DOHH2 (cell line): Measurements from ENCODE around the gene RIPOR3.
"Not testable (repeated sequence)": the region's sequence is repeated elsewhere in the genome, so short reads cannot be mapped to it uniquely, and the experiment has no call there.

Source experiments
- H3F3A ChIP-seq: fragments of 200-600 bp; sonication (generic), shearing (Covaris generic); 2 replicates; pipeline ENCODE4 v1.6.0; 2016; ENCODE audit warnings: antibody characterized with exemption, mild to moderate bottlenecking; ENCODE audit not compliant: control insufficient read depth, insufficient read depth
- H3K27ac ChIP-seq: fragments of 200-600 bp; sonication (generic); 2 replicates; pipeline ENCODE4 v1.5.1; 2014; ENCODE audit warnings: low read depth, mild to moderate bottlenecking, low read length, moderate library complexity
- H3K27me3 ChIP-seq: fragments of 200-600 bp; sonication (generic); 2 replicates; pipeline ENCODE4 v1.6.1; 2014; ENCODE audit warnings: mild to moderate bottlenecking, low read length, mixed read lengths; ENCODE audit not compliant: control insufficient read depth
- H3K36me3 ChIP-seq: fragments of 200-600 bp; sonication (generic); 2 replicates; pipeline ENCODE4 v1.6.1; 2014; ENCODE audit warnings: mild to moderate bottlenecking, low read length, moderate library complexity, mixed read lengths; ENCODE audit not compliant: control insufficient read depth
- H3K4me1 ChIP-seq: fragments of 200-600 bp; sonication (generic); 2 replicates; pipeline ENCODE4 v1.6.1; 2014; ENCODE audit warnings: mild to moderate bottlenecking, low read length, mixed read lengths; ENCODE audit not compliant: control insufficient read depth
- H3K4me2 ChIP-seq: fragments of 200-600 bp; sonication (generic); 2 replicates; pipeline ENCODE4 v1.6.0; 2014; ENCODE audit warnings: mild to moderate bottlenecking, low read length, moderate library complexity
- H3K4me3 ChIP-seq: fragments of 200-600 bp; sonication (generic); 2 replicates; pipeline ENCODE4 v1.5.1; 2014; ENCODE audit warnings: mild to moderate bottlenecking, low read length, mixed read lengths
- H3K79me2 ChIP-seq: fragments of 200-600 bp; sonication (generic); 2 replicates; pipeline ENCODE4 v1.6.1; 2014; ENCODE audit warnings: mild to moderate bottlenecking, low read length, mixed read lengths; ENCODE audit not compliant: control insufficient read depth
- H3K9me2 ChIP-seq: fragments of 200-600 bp; sonication (generic); replicated peaks from 2 replicates; pipeline ENCODE4 v1.6.1; 2014; ENCODE audit warnings: mild to moderate bottlenecking, low read length, mixed read lengths; ENCODE audit not compliant: control insufficient read depth
- H3K9me3 ChIP-seq: fragments of 200-600 bp; sonication (generic); 2 replicates; pipeline ENCODE4 v1.6.1; 2014; ENCODE audit warnings: antibody characterized with exemption, low read length, mixed read lengths; ENCODE audit not compliant: control insufficient read depth, insufficient read depth
- H4K20me1 ChIP-seq: fragments of 200-600 bp; sonication (generic); 2 replicates; pipeline ENCODE4 v1.6.0; 2014; ENCODE audit warnings: low read depth, mild to moderate bottlenecking, antibody characterized with exemption, low read length, moderate library complexity; ENCODE audit not compliant: control insufficient read depth, insufficient read depth
- EZH2phosphoT487 ChIP-seq: fragments of 200-600 bp; sonication (generic); IDR thresholded peaks from 2 replicates; pipeline ENCODE4 v1.6.1; 2017; ENCODE audit warnings: borderline replicate concordance, mild to moderate bottlenecking, antibody characterized with exemption, low read length, moderate library complexity, mixed read lengths
- TF ChIP-seq, protein P1 (sequence below): fragments of 200-600 bp; sonication (generic); IDR thresholded peaks from one replicate; pipeline ENCODE4 v1.5.1; 2014; ENCODE audit warnings: antibody characterized with exemption, mild to moderate bottlenecking, low read depth, low read length; ENCODE audit not compliant: poor library complexity, severe bottlenecking

The RIPOR3 gene

DNA sequence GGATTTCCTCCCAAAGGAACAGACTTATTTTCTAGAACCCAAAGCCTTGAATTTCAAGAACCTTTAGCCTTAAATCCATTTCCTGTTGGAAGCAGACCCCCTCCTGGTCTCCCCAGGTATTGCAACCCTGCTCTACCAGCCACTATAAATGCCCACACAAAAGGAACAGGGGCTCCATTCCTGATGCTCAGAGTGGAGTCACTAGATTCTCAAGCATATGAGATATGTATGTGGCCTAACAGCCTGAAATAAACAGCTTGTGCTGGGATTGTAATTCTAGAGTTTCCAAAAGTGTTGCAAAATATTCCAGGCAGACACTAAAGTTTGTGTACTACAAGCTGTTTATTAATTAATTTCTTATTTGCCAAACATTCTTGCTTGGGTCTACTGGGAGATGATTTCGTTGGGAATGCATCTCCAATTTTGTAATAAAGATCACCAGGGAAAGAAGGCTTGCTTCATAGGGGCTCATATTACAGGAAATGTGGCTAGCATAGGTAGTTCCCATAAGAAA, 44.8 kb downstream of the RIPOR3 start:
- TF ChIP-seq, protein P1, sequence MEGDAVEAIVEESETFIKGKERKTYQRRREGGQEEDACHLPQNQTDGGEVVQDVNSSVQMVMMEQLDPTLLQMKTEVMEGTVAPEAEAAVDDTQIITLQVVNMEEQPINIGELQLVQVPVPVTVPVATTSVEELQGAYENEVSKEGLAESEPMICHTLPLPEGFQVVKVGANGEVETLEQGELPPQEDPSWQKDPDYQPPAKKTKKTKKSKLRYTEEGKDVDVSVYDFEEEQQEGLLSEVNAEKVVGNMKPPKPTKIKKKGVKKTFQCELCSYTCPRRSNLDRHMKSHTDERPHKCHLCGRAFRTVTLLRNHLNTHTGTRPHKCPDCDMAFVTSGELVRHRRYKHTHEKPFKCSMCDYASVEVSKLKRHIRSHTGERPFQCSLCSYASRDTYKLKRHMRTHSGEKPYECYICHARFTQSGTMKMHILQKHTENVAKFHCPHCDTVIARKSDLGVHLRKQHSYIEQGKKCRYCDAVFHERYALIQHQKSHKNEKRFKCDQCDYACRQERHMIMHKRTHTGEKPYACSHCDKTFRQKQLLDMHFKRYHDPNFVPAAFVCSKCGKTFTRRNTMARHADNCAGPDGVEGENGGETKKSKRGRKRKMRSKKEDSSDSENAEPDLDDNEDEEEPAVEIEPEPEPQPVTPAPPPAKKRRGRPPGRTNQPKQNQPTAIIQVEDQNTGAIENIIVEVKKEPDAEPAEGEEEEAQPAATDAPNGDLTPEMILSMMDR = peak; percentile 42
- no peak for TF ChIP-seq EZH2phosphoT487
- no peaks in the 10 kb centered on the region for H3F3A ChIP-seq
- no peak overlapping the region for H3K27ac ChIP-seq
- H3K36me3 ChIP-seq = no peaks in the 10 kb centered on the region
- H3K4me1 ChIP-seq = no peaks in the 10 kb centered on the region
- no peak overlapping the region for H3K4me3 ChIP-seq
- no peaks in the 10 kb centered on the region for H4K20me1 ChIP-seq
- H3K79me2 ChIP-seq = no peaks in the 10 kb centered on the region
- no peaks in the 10 kb centered on the region for H3K27me3 ChIP-seq
- no peaks in the 10 kb centered on the region for H3K9me2 ChIP-seq
- peaks cover 7% of the 10 kb centered on the region for H3K9me3 ChIP-seq
- H3K4me2 ChIP-seq = no peak overlapping the region

- TF ChIP-seq EZH2phosphoT487 = no peak
- TF ChIP-seq, protein P1 = no peak
- Histone ChIP-seq H3K27ac (no peak overlapping the region), H3K36me3 (no peaks in the 10 kb centered on the region), H3K9me2 (no peaks in the 10 kb centered on the region), H3K79me2 (no peaks in the 10 kb centered on the region), H3K27me3 (no peaks in the 10 kb centered on the region), H3K4me3 (no peak overlapping the region), H3K9me3 (peaks cover 7% of the 10 kb centered on the region), H3K4me2 (no peak overlapping the region), H3K4me1 (no peaks in the 10 kb centered on the region), H4K20me1 (no peaks in the 10 kb centered on the region), H3F3A (no peaks in the 10 kb centered on the region)
These were observed 45.9 kb downstream of the RIPOR3 start for GRCh38 chr20:50645253-50646068.

DNA sequence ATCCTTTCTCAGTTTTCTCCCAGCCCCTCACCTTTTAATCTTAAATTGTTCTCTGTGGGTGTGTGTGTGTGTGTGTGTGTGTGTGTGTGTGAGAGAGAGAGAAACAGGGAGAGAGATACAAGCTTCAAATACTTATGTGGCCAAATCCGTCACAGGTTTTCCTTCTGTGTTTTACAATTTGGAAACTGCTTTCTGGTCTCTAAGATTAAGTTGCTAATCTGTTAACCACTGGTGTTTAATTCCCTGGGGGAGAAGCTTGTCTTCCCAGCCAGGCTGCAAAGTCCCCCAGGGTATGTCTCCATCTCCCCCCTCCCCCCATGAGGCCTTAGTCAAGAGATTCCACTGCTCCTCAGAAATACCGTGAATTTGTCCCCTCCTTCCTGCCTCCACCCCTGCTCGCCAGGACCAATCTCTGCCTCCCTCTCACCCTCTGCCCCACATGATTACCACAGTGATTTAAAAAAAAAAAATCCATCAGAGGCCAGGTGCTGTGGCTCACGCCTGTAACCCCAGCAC, 49.0 kb downstream of the RIPOR3 start:
- Histone ChIP-seq H3K4me3 (no peak overlapping the region), H3K79me2 (no peaks in the 10 kb centered on the region)

DNA sequence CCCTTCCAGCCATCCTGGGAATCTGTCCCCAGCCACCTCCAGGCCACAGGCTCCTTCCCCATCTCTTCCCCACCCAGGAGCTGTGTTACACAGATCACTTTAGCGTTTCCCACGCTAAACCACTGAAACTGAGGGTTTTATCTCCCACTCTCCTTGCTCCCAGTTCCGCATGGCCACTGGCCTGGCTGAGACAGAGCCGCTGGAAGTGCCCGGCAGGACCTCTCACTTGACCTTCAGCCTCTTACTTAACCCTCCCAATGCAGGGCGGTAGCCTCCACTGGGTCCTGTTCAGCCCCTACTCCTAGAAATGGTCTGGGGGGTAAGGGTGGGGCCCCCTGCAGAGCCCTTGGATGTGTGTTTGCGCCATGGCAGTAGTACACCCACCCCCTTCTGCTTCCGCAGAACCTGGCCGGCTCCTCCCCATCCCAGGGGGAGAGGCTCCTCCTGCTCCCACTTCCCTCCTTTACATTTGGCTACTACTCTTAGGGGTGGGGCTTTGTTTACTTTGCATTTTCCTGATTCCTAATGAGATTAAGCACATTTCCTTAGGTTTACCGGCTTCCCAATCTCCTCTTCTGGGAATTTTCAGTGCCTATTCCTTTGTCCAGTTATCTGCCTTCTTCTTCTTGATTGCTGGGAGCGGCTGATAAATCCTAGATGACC, 49.6 kb downstream of the RIPOR3 start:
- not testable (repeated sequence) for H3K4me2 ChIP-seq, H3K27me3 ChIP-seq

More for the DNA sequence above, 49.0 kb downstream of the RIPOR3 start:
- H3K9me2 ChIP-seq = no peaks in the 10 kb centered on the region
- H3F3A ChIP-seq = no peaks in the 10 kb centered on the region
- H3K9me3 ChIP-seq = peaks cover 7% of the 10 kb centered on the region
- no peak for TF ChIP-seq EZH2phosphoT487
- TF ChIP-seq, protein P1 = no peak
- no peak overlapping the region for H3K27ac ChIP-seq
- no peaks in the 10 kb centered on the region for H4K20me1 ChIP-seq
- no peaks in the 10 kb centered on the region for H3K27me3 ChIP-seq
- H3K36me3 ChIP-seq = no peaks in the 10 kb centered on the region
- no peak overlapping the region for H3K4me2 ChIP-seq
- H3K4me1 ChIP-seq = no peaks in the 10 kb centered on the region

DNA sequence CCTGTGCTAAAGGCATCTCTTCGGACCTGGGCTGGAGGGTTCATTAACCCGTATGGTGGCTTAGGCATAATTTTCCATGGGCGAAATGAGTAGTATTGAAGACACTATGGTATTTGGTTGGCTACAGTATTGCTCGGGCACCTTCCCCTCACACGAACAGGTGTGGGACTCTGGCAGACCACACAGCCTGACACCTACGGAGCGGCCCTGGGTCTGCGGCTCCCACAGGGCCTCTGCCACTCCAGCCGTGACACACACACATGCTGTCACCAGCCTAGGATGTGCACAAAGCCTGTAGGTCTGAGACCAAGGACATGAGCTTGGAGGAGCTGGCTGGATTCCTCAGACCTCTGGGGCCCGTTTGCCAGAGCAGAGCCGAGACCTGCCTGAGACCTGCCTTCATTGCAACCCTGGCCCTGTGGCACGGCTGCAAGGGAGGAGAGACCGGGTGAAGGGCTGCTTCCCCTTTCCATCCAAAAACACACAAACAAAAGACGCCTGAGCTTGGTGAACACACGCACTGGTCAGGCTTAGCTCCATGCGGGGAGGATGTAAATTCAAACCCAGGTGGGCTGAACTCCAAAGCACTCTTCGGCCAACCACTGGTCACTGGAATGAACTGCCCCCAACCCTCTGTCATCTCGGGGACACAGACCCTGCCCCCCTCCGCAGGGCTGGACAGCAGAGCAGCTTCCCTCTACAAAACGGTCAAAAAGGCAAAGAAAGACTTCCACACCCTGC, 51.2 kb downstream of the RIPOR3 start:
- H3K27ac ChIP-seq, H4K20me1 ChIP-seq, H3K36me3 ChIP-seq, H3K9me3 ChIP-seq, H3F3A ChIP-seq, H3K9me2 ChIP-seq, H3K79me2 ChIP-seq, H3K27me3 ChIP-seq, H3K4me3 ChIP-seq, H3K4me1 ChIP-seq, H3K4me2 ChIP-seq: not testable (repeated sequence)

More for the DNA sequence above, 49.6 kb downstream of the RIPOR3 start:
- not testable (repeated sequence) for H3F3A ChIP-seq, H3K9me3 ChIP-seq, H3K4me1 ChIP-seq, H3K27ac ChIP-seq, H3K4me3 ChIP-seq, H3K36me3 ChIP-seq, H3K9me2 ChIP-seq, H3K79me2 ChIP-seq, H4K20me1 ChIP-seq
